NCI-H345 (cell line): ENCODE results near the gene ATG13.

Experiments
- DNase-seq: peaks from one replicate; lab custom pipeline; 2025; lab: John Stamatoyannopoulos, UW

Gene ATG13

GRCh38 chr11:46676436-46677158 lies 59.2 kb downstream of the ATG13 start:
- no peak for DNase-seq

GRCh38 chr11:46677169-46677568 lies 59.8 kb downstream of the ATG13 start:
- DNase-seq = no peak

- DNase-seq = no peak
Measured at GRCh38 chr11:46677991-46678740, 60.8 kb downstream of the ATG13 start.

- no peak for DNase-seq
Measured at GRCh38 chr11:46678741-46679130, 61.4 kb downstream of the ATG13 start.

GRCh38 chr11:46679241-46680163 lies 62.1 kb downstream of the ATG13 start:
- DNase-seq = no peak

- no peak for DNase-seq
Measured at GRCh38 chr11:46680164-46680760, 62.9 kb downstream of the ATG13 start.

GRCh38 chr11:46680815-46681214 lies 63.5 kb downstream of the ATG13 start:
- DNase-seq = no peak

GRCh38 chr11:46681814-46682213 lies 64.5 kb downstream of the ATG13 start:
- no peak for DNase-seq

- DNase-seq = no peak
Measured at GRCh38 chr11:46682773-46683752, 65.7 kb downstream of the ATG13 start.

GRCh38 chr11:46684367-46684766 lies 67.0 kb downstream of the ATG13 start:
- no peak for DNase-seq

GRCh38 chr11:46686886-46687795 lies 69.8 kb downstream of the ATG13 start:
- no peak for DNase-seq

- no peak for DNase-seq
Measured at GRCh38 chr11:46690702-46691101, 73.3 kb downstream of the ATG13 start.

GRCh38 chr11:46692450-46692849 lies 75.1 kb downstream of the ATG13 start:
- no peak for DNase-seq

GRCh38 chr11:46693597-46694012 lies 76.3 kb downstream of the ATG13 start:
- no peak for DNase-seq

GRCh38 chr11:46694072-46694471 lies 76.7 kb downstream of the ATG13 start:
- DNase-seq = no peak

GRCh38 chr11:46694607-46695006 lies 77.3 kb downstream of the ATG13 start:
- DNase-seq = no peak

GRCh38 chr11:46695345-46696211 lies 78.2 kb downstream of the ATG13 start:
- no peak for DNase-seq

- DNase-seq = no peak
Measured at GRCh38 chr11:46696212-46696558, 78.8 kb downstream of the ATG13 start.

GRCh38 chr11:46697303-46697702 lies 80.0 kb downstream of the ATG13 start:
- DNase-seq = no peak
